Measurements from ENCODE around the gene MBP.
"Not testable (repeated sequence)": the region's sequence is repeated elsewhere in the genome, so short reads cannot be mapped to it uniquely, and the experiment has no call there.

MBP gene

DNA sequence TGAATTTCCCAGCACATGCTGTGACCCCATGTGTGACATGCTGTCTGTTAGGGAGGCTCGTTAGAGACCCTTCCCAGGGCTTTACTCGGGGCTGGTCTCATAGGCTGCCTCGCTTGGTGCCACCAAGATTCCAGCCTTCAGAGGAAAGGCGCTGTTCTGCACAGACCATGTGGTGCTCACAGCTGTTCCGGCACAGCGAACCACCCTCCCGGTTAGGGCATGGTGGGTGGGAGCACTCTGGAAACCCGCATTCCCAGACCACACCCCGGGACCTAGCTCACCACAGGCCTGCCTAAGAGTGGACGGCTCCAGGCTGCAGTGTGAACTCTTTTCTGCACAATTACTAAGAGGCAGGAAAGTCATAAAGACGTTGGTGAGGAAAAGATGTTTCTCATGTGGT is 112.0 kb downstream of the MBP start:
- H3K9me2 ChIP-seq (ENCODE audit: low read depth, low read length), result no peaks in the 10 kb centered on the region
- H2AFZ ChIP-seq (ENCODE audit: low read length), result no peak overlapping the region
- TF ChIP-seq EZH2 (IDR thresholded peaks at IDR 0.05; ENCODE audit: borderline replicate concordance, low read length) (no peak), CTCF (IDR thresholded peaks at IDR 0.05; ENCODE audit: low read length) (no peak)
- H3K4me1 ChIP-seq (ENCODE audit: insufficient read depth, low read length, severe bottlenecking), result peaks cover 24% of the 10 kb centered on the region
- H3K4me2 ChIP-seq (ENCODE audit: low read length), result no peak overlapping the region
- no peak overlapping the region for H3K27ac ChIP-seq (ENCODE audit: low read depth, low read length, poor library complexity, severe bottlenecking)
- H4K20me1 ChIP-seq (ENCODE audit: insufficient read depth, low read length), result no peaks in the 10 kb centered on the region
- peaks cover 52% of the 10 kb centered on the region for H3K36me3 ChIP-seq (ENCODE audit: insufficient read depth, low read length)
- no peaks in the 10 kb centered on the region for H3K79me2 ChIP-seq (ENCODE audit: insufficient read depth, low read length)
- no peak overlapping the region for H3K9ac ChIP-seq (ENCODE audit: low read length)
- H3K9me3 ChIP-seq (ENCODE audit: low read length), result no peaks in the 10 kb centered on the region
- no peaks in the 10 kb centered on the region for H3F3A ChIP-seq (ENCODE audit: insufficient read depth, low read length)
- H3K27me3 ChIP-seq (ENCODE audit: insufficient read depth, low read length), result no peaks in the 10 kb centered on the region
- no peak overlapping the region for H3K4me3 ChIP-seq (ENCODE audit: low read depth, low read length, poor library complexity, severe bottlenecking)

GRCh38 chr18:77019641-77020040 is 112.9 kb downstream of the MBP start:
- no peaks in the 10 kb centered on the region for H3K27me3 ChIP-seq (ENCODE audit: insufficient read depth, low read length)
- H2AFZ ChIP-seq (ENCODE audit: low read length), result no peak overlapping the region
- TF ChIP-seq CTCF (IDR thresholded peaks at IDR 0.05; ENCODE audit: low read length) (no peak), EZH2 (IDR thresholded peaks at IDR 0.05; ENCODE audit: borderline replicate concordance, low read length) (no peak)
- no peak overlapping the region for H3K9ac ChIP-seq (ENCODE audit: low read length)
- H3K9me3 ChIP-seq (ENCODE audit: low read length), result no peaks in the 10 kb centered on the region
- no peaks in the 10 kb centered on the region for H3K79me2 ChIP-seq (ENCODE audit: insufficient read depth, low read length)
- no peak overlapping the region for H3K4me3 ChIP-seq (ENCODE audit: low read depth, low read length, poor library complexity, severe bottlenecking)
- H3K4me2 ChIP-seq (ENCODE audit: low read length), result no peak overlapping the region
- H3K36me3 ChIP-seq (ENCODE audit: insufficient read depth, low read length), result peaks cover 52% of the 10 kb centered on the region
- no peaks in the 10 kb centered on the region for H3F3A ChIP-seq (ENCODE audit: insufficient read depth, low read length)
- H4K20me1 ChIP-seq (ENCODE audit: insufficient read depth, low read length), result no peaks in the 10 kb centered on the region
- H3K9me2 ChIP-seq (ENCODE audit: low read depth, low read length), result no peaks in the 10 kb centered on the region
- H3K4me1 ChIP-seq (ENCODE audit: insufficient read depth, low read length, severe bottlenecking), result peaks cover 22% of the 10 kb centered on the region
- no peak overlapping the region for H3K27ac ChIP-seq (ENCODE audit: low read depth, low read length, poor library complexity, severe bottlenecking)

- not testable (repeated sequence) for H3K79me2 ChIP-seq (ENCODE audit: insufficient read depth, low read length); H3K27me3 ChIP-seq (ENCODE audit: insufficient read depth, low read length); H3K9me2 ChIP-seq (ENCODE audit: low read depth, low read length); H3K9ac ChIP-seq (ENCODE audit: low read length); H2AFZ ChIP-seq (ENCODE audit: low read length); H3K9me3 ChIP-seq (ENCODE audit: low read length); H3K4me2 ChIP-seq (ENCODE audit: low read length); H3F3A ChIP-seq (ENCODE audit: insufficient read depth, low read length); H3K4me3 ChIP-seq (ENCODE audit: low read depth, low read length, poor library complexity, severe bottlenecking); H3K27ac ChIP-seq (ENCODE audit: low read depth, low read length, poor library complexity, severe bottlenecking); H4K20me1 ChIP-seq (ENCODE audit: insufficient read depth, low read length)
- Histone ChIP-seq H3K36me3 (ENCODE audit: insufficient read depth, low read length) (peaks cover 54% of the 10 kb centered on the region), H3K4me1 (ENCODE audit: insufficient read depth, low read length, severe bottlenecking) (peaks cover 12% of the 10 kb centered on the region)
Observed at GRCh38 chr18:77018650-77019049, 113.9 kb downstream of the MBP start.

GRCh38 chr18:77017355-77017754 is 115.2 kb downstream of the MBP start:
- H3K4me3 ChIP-seq (ENCODE audit: low read depth, low read length, poor library complexity, severe bottlenecking), result no peak overlapping the region
- no peaks in the 10 kb centered on the region for H3F3A ChIP-seq (ENCODE audit: insufficient read depth, low read length)
- H3K27ac ChIP-seq (ENCODE audit: low read depth, low read length, poor library complexity, severe bottlenecking), result no peak overlapping the region
- H3K79me2 ChIP-seq (ENCODE audit: insufficient read depth, low read length), result no peaks in the 10 kb centered on the region
- no peak overlapping the region for H3K4me2 ChIP-seq (ENCODE audit: low read length)
- no peaks in the 10 kb centered on the region for H3K4me1 ChIP-seq (ENCODE audit: insufficient read depth, low read length, severe bottlenecking)
- H3K9ac ChIP-seq (ENCODE audit: low read length), result no peak overlapping the region
- no peaks in the 10 kb centered on the region for H4K20me1 ChIP-seq (ENCODE audit: insufficient read depth, low read length)
- no peak overlapping the region for H2AFZ ChIP-seq (ENCODE audit: low read length)
- H3K9me3 ChIP-seq (ENCODE audit: low read length), result no peaks in the 10 kb centered on the region
- H3K36me3 ChIP-seq (ENCODE audit: insufficient read depth, low read length), result peaks cover 63% of the 10 kb centered on the region
- no peak for TF ChIP-seq EZH2 (IDR thresholded peaks at IDR 0.05; ENCODE audit: borderline replicate concordance, low read length)
- no peaks in the 10 kb centered on the region for H3K27me3 ChIP-seq (ENCODE audit: insufficient read depth, low read length)
- H3K9me2 ChIP-seq (ENCODE audit: low read depth, low read length), result no peaks in the 10 kb centered on the region
